Neural cell (in vitro differentiated cells): ENCODE measurements around the gene HDAC9. TPM values are rescaled to one million over a fixed set of nuclear protein-coding genes. Genes with fewer than 3 reads are reported as not detected.

Source experiments
- H2AFZ ChIP-seq: fragments of 200-600, 300-800 bp; sonication (generic), shearing (Covaris generic); 2 replicates; pipeline ENCODE4 v1.6.0; 2014; ENCODE audit warnings: low read depth, mild to moderate bottlenecking, antibody characterized with exemption, low read length, moderate library complexity
- H3F3A ChIP-seq: fragments of 200-600 bp; shearing (Covaris generic); 2 replicates; pipeline ENCODE4 v1.6.1; 2016; ENCODE audit warnings: mild to moderate bottlenecking, moderate library complexity, mixed read lengths, antibody characterized with exemption, low read length; ENCODE audit not compliant: insufficient read depth, poor library complexity, severe bottlenecking
- H3K27ac ChIP-seq: fragments of 200-600, 300-800 bp; sonication (generic), shearing (Covaris generic); 2 replicates; pipeline ENCODE4 v1.5.1; 2014; ENCODE audit warnings: mild to moderate bottlenecking, low read length, moderate library complexity
- H3K27me3 ChIP-seq: fragments of 300-800, 200-600 bp; sonication (generic), shearing (Covaris generic); 2 replicates; pipeline ENCODE4 v1.6.0; 2014; ENCODE audit warnings: mild to moderate bottlenecking, low read depth, low read length, moderate library complexity; ENCODE audit not compliant: insufficient read depth
- H3K36me3 ChIP-seq: fragments of 300-800, 200-600 bp; sonication (generic), shearing (Covaris generic); 2 replicates; pipeline ENCODE4 v1.5.1; 2014; ENCODE audit warnings: mild to moderate bottlenecking, antibody characterized with exemption, low read length, moderate library complexity; ENCODE audit not compliant: insufficient read depth
- H3K4me2 ChIP-seq: fragments of 300-800, 200-600 bp; sonication (generic), shearing (Covaris generic); 2 replicates; pipeline ENCODE4 v1.6.0; 2014; ENCODE audit warnings: mild to moderate bottlenecking, low read length
- H3K4me3 ChIP-seq: fragments of 300-800, 200-600 bp; sonication (generic), shearing (Covaris generic); 2 replicates; pipeline ENCODE4 v1.5.1; 2014; ENCODE audit warnings: mild to moderate bottlenecking, low read length, moderate library complexity
- H3K79me2 ChIP-seq: fragments of 200-600 bp; shearing (Covaris generic); replicated peaks from 2 replicates; pipeline ENCODE4 v1.6.0; 2014; ENCODE audit warnings: mild to moderate bottlenecking, low read length, moderate library complexity; ENCODE audit not compliant: insufficient read depth
- H3K9ac ChIP-seq: fragments of 300-800, 200-600 bp; sonication (generic), shearing (Covaris generic); 2 replicates; pipeline ENCODE4 v1.6.1; 2016; ENCODE audit warnings: mild to moderate bottlenecking, low read length, mixed read lengths
- H3K9me2 ChIP-seq: fragments of 200-600 bp; shearing (Covaris generic); 2 replicates; pipeline ENCODE4 v1.6.1; 2016; ENCODE audit warnings: mild to moderate bottlenecking, low read length, mixed read lengths; ENCODE audit not compliant: insufficient read depth
- H3K9me3 ChIP-seq: fragments of 200-600, 300-800 bp; sonication (generic), shearing (Covaris generic); 2 replicates; pipeline ENCODE4 v1.6.1; 2016; ENCODE audit warnings: mild to moderate bottlenecking, mixed run types, low read length, moderate library complexity, mixed read lengths
- H4K20me1 ChIP-seq: fragments of 200-600 bp; shearing (Covaris generic); 2 replicates; pipeline ENCODE4 v1.6.1; 2016; ENCODE audit warnings: mild to moderate bottlenecking, mixed run types; ENCODE audit not compliant: insufficient read depth
- EP300 ChIP-seq: fragments of 450-650 bp; conservative IDR thresholded peaks from 2 replicates; pipeline ENCODE4 v1.6.1; 2014; ENCODE audit warnings: antibody characterized with exemption, mild to moderate bottlenecking, moderate library complexity; ENCODE audit not compliant: poor library complexity, severe bottlenecking
- EZH2 ChIP-seq: fragments of 200-600, 300-800 bp; shearing (Covaris generic), sonication (generic); IDR thresholded peaks from 2 replicates; pipeline ENCODE4 v1.6.1; 2014; ENCODE audit warnings: antibody characterized with exemption, low read length, borderline replicate concordance, mild to moderate bottlenecking; ENCODE audit not compliant: insufficient read depth, poor library complexity, severe bottlenecking
- MXI1 ChIP-seq: fragments of 450-650 bp; conservative IDR thresholded peaks from 2 replicates; pipeline ENCODE4 v1.6.1; 2014; ENCODE audit warnings: antibody characterized with exemption, mild to moderate bottlenecking; ENCODE audit not compliant: poor library complexity, severe bottlenecking
- POLR2AphosphoS5 ChIP-seq: IDR thresholded peaks from 2 replicates; pipeline ENCODE4 v1.6.1; 2012
- RAD21 ChIP-seq: fragments of 450-650 bp; conservative IDR thresholded peaks from 2 replicates; pipeline ENCODE4 v1.6.1; 2014; ENCODE audit warnings: antibody characterized with exemption, mild to moderate bottlenecking, moderate library complexity
- SMC3 ChIP-seq: fragments of 450-650 bp; conservative IDR thresholded peaks from 2 replicates; pipeline ENCODE4 v1.6.1; 2014; ENCODE audit warnings: antibody characterized with exemption, mild to moderate bottlenecking, moderate library complexity; ENCODE audit not compliant: poor library complexity
- TAF1 ChIP-seq: IDR thresholded peaks from 2 replicates; pipeline ENCODE4 v1.6.1; 2012; ENCODE audit warnings: low read depth
- polyA plus RNA-seq: library from polyadenylated mRNA; depleted of rRNA; stranded (reverse); fragments of >200 nt; gene quantifications from 2 replicates; pipeline ENCODE4 v1.2.3, GENCODE V29; 2014
- TF ChIP-seq, protein P1 (sequence below): fragments of 450-650 bp; IDR thresholded peaks from 2 replicates; pipeline ENCODE4 v1.5.1; 2014; ENCODE audit warnings: antibody characterized with exemption, mild to moderate bottlenecking, moderate library complexity; ENCODE audit not compliant: poor library complexity, severe bottlenecking
- TF ChIP-seq, protein P2 (sequence below): IDR thresholded peaks from 2 replicates; pipeline ENCODE4 v1.6.1; 2012; ENCODE audit warnings: borderline replicate concordance

Gene HDAC9
- polyA plus RNA-seq, 1 donor from 2014 or later: 15.9 TPM

DNA sequence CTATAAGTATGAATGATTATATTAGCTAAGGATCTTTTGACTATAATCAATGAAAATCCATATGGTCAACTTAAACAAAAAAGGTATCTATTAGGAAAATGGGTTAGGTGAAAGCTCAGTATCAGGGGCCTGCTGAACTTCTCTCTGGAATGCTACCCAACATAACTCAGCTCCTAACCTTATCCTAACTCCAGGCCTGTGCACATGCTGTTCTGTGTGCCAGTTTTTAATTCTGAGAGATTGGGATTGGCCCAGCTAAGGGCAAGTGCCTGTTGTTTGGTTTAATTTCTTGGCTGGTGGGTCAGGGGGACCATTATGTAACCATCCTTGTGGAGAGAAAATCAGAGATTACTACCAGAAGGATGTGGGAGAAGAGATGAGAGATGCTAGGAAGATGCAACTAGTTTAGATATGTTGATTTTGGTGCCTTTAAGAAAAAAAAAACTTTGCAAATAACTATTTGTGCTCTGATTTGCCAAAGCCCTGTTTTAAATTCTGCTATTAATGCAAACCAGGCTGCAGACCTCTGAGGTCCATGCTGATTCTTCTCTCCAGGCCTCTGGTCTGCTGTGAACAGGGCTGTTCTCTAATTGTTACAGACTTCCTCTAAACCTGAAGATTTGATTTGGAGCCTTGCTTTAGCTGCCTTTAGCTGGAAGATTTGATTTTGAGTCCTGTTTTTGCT is 23.9 kb upstream of the HDAC9 start:
- Histone ChIP-seq H3K27ac (no peak overlapping the region), H3K4me3 (no peak overlapping the region), H3K4me2 (no peak overlapping the region), H3K27me3 (no peaks in the 10 kb centered on the region), H3K36me3 (no peaks in the 10 kb centered on the region), H3K79me2 (no peaks in the 10 kb centered on the region), H4K20me1 (no peaks in the 10 kb centered on the region), H3F3A (no peaks in the 10 kb centered on the region), H3K9me3 (peaks cover 4% of the 10 kb centered on the region), H3K9me2 (no peaks in the 10 kb centered on the region), H2AFZ (no peak overlapping the region), H3K9ac (no peak overlapping the region)
- TF ChIP-seq, protein P1, sequence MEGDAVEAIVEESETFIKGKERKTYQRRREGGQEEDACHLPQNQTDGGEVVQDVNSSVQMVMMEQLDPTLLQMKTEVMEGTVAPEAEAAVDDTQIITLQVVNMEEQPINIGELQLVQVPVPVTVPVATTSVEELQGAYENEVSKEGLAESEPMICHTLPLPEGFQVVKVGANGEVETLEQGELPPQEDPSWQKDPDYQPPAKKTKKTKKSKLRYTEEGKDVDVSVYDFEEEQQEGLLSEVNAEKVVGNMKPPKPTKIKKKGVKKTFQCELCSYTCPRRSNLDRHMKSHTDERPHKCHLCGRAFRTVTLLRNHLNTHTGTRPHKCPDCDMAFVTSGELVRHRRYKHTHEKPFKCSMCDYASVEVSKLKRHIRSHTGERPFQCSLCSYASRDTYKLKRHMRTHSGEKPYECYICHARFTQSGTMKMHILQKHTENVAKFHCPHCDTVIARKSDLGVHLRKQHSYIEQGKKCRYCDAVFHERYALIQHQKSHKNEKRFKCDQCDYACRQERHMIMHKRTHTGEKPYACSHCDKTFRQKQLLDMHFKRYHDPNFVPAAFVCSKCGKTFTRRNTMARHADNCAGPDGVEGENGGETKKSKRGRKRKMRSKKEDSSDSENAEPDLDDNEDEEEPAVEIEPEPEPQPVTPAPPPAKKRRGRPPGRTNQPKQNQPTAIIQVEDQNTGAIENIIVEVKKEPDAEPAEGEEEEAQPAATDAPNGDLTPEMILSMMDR: no peak
- TF ChIP-seq, protein P2, sequence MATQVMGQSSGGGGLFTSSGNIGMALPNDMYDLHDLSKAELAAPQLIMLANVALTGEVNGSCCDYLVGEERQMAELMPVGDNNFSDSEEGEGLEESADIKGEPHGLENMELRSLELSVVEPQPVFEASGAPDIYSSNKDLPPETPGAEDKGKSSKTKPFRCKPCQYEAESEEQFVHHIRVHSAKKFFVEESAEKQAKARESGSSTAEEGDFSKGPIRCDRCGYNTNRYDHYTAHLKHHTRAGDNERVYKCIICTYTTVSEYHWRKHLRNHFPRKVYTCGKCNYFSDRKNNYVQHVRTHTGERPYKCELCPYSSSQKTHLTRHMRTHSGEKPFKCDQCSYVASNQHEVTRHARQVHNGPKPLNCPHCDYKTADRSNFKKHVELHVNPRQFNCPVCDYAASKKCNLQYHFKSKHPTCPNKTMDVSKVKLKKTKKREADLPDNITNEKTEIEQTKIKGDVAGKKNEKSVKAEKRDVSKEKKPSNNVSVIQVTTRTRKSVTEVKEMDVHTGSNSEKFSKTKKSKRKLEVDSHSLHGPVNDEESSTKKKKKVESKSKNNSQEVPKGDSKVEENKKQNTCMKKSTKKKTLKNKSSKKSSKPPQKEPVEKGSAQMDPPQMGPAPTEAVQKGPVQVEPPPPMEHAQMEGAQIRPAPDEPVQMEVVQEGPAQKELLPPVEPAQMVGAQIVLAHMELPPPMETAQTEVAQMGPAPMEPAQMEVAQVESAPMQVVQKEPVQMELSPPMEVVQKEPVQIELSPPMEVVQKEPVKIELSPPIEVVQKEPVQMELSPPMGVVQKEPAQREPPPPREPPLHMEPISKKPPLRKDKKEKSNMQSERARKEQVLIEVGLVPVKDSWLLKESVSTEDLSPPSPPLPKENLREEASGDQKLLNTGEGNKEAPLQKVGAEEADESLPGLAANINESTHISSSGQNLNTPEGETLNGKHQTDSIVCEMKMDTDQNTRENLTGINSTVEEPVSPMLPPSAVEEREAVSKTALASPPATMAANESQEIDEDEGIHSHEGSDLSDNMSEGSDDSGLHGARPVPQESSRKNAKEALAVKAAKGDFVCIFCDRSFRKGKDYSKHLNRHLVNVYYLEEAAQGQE: no peak
- TF ChIP-seq EP300 (no peak), MXI1 (no peak), POLR2AphosphoS5 (no peak), TAF1 (no peak), EZH2 (no peak), SMC3 (no peak), RAD21 (no peak)

DNA sequence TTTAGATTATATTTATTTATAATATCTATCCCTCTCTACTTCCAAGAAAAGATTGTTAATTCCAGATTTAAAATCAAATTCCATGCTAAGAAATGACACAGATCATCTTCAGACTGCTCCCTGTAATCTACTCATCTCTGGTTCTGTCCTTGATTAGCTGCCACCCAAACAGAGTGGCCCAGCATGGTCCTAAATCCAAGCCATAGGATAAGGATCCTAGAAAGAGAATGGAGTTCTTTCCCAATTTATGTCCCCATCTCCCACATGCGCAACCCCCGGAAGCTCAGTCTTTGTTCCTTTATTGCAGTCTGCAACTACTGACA is 23.4 kb upstream of the HDAC9 start:
- Histone ChIP-seq H3K27ac (no peak overlapping the region), H3F3A (no peaks in the 10 kb centered on the region), H3K27me3 (no peaks in the 10 kb centered on the region), H3K4me3 (no peak overlapping the region), H4K20me1 (no peaks in the 10 kb centered on the region), H3K9me3 (peaks cover 4% of the 10 kb centered on the region), H3K9me2 (no peaks in the 10 kb centered on the region), H2AFZ (no peak overlapping the region), H3K79me2 (no peaks in the 10 kb centered on the region), H3K4me2 (no peak overlapping the region), H3K9ac (no peak overlapping the region), H3K36me3 (no peaks in the 10 kb centered on the region)
- TF ChIP-seq POLR2AphosphoS5 (no peak), TAF1 (no peak), MXI1 (no peak), EZH2 (no peak), SMC3 (no peak), RAD21 (no peak), EP300 (no peak)
- TF ChIP-seq, protein P2: no peak
- TF ChIP-seq, protein P1: no peak
